Measurements from ENCODE around the gene AFF2. TPM values are rescaled to one million over a fixed set of nuclear protein-coding genes. Genes with fewer than 3 reads are reported as not detected.

The AFF2 gene
- total and polyA plus RNA-seq, 2 donors (not counting 3 experiments of a cell fraction or from before 2014, with no cell fraction given), result 0.03 to 0.07 TPM

DNA sequence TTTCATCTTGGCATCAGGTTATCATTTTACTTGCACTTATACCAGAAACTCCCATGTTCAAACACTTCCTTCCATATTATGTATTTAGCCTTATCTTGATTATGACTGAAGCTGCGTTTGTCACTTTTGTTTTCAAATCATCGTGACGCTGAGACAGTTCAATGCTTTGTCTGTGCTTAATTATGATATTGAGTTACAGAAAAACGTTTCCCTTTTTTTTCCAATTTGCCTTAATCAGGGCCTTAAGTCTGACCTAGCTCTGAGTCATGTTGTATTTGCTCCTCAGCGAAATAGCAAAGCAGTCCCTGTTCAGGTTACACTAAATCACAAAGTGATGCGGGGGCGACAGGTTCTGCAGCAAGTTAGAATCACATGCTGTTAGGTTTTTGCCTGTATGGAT lies 254.7 kb downstream of the AFF2 start:
- no peak overlapping the region for H3K4me3 ChIP-seq (replicated peaks in 1 of 3; ENCODE audit: insufficient read depth in 1 of 3, low read depth in 1 of 3, low read length in 3 of 3)
- H4K20me1 ChIP-seq (replicated peaks; ENCODE audit: control insufficient read depth, extremely low read depth, insufficient read depth, low read length), result no peaks in the 10 kb centered on the region
- H3K4me2 ChIP-seq (ENCODE audit: insufficient read depth, low read length), result no peak overlapping the region
- no peaks in the 10 kb centered on the region for H3K9me3 ChIP-seq (replicated peaks; ENCODE audit: control insufficient read depth, insufficient read depth, low read length)
- POLR2A ChIA-PET, result no interaction called here
- intact Hi-C loops (cut with micrococcal nuclease), result no loop called here
- dilution Hi-C loops (cut with MboI; ENCODE audit: extremely low pct_ligation_motif_present, low sequenced_read_pairs), result no loop called here
- H3K9ac ChIP-seq (replicated peaks; ENCODE audit: extremely low read depth, insufficient read depth, low read length), result no peak overlapping the region
- H3K79me2 ChIP-seq (ENCODE audit: control insufficient read depth, insufficient read depth, low read length), result no peaks in the 10 kb centered on the region
- no peaks in the 10 kb centered on the region for H3K36me3 ChIP-seq (ENCODE audit: control insufficient read depth in 2 of 2, extremely low read depth in 1 of 2, insufficient read depth in 2 of 2, low read length in 2 of 2)
- no peaks in the 10 kb centered on the region for H3K27me3 ChIP-seq (ENCODE audit: control insufficient read depth in 2 of 2, insufficient read depth in 2 of 2, low read length in 2 of 2)
- H3K9me1 ChIP-seq (replicated peaks; ENCODE audit: control insufficient read depth, extremely low read depth, insufficient read depth, low read length), result no peaks in the 10 kb centered on the region
- FAIRE-seq, result no peak
- H3K27ac ChIP-seq (ENCODE audit: insufficient read depth, low read depth, low read length), result no peak overlapping the region
- H2AFZ ChIP-seq (ENCODE audit: low read depth, low read length), result no peak overlapping the region
- DNase-seq (ENCODE audit: low read depth, low spot score), result no peak
- CTCF ChIA-PET, result no interaction called here
- H3K4me1 ChIP-seq (ENCODE audit: control insufficient read depth, extremely low read depth, insufficient read depth, low read length), result no peaks in the 10 kb centered on the region
- no TSS peak for BruUV-seq (replicated peaks)
- TF ChIP-seq EZH2 (IDR thresholded peaks at IDR 0.05; ENCODE audit: borderline replicate concordance, low read depth, low read length, severe bottlenecking) (no peak), POLR2A (IDR thresholded peaks at IDR 0.05; ENCODE audit: low read depth, low read length) (no peak), MYC (IDR thresholded peaks at IDR 0.05; ENCODE audit: low read depth, low read length) (no peak), POLR2AphosphoS5 (IDR thresholded peaks at IDR 0.05; ENCODE audit: insufficient read depth, low read depth, low read length) (no peak), GATA2 (IDR thresholded peaks at IDR 0.05; ENCODE audit: insufficient read depth, insufficient read length, low read depth, low read length) (no peak), FOS (IDR thresholded peaks at IDR 0.05; ENCODE audit: borderline replicate concordance, insufficient read depth, low read length) (no peak), JUN (IDR thresholded peaks at IDR 0.05; ENCODE audit: borderline replicate concordance, insufficient read depth, insufficient read length, low read depth) (no peak)
- TF ChIP-seq, protein P1, sequence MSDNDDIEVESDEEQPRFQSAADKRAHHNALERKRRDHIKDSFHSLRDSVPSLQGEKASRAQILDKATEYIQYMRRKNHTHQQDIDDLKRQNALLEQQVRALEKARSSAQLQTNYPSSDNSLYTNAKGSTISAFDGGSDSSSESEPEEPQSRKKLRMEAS (IDR thresholded peaks at IDR 0.05; ENCODE audit: insufficient read depth, insufficient read length), result no peak
- TF ChIP-seq, protein P2, sequence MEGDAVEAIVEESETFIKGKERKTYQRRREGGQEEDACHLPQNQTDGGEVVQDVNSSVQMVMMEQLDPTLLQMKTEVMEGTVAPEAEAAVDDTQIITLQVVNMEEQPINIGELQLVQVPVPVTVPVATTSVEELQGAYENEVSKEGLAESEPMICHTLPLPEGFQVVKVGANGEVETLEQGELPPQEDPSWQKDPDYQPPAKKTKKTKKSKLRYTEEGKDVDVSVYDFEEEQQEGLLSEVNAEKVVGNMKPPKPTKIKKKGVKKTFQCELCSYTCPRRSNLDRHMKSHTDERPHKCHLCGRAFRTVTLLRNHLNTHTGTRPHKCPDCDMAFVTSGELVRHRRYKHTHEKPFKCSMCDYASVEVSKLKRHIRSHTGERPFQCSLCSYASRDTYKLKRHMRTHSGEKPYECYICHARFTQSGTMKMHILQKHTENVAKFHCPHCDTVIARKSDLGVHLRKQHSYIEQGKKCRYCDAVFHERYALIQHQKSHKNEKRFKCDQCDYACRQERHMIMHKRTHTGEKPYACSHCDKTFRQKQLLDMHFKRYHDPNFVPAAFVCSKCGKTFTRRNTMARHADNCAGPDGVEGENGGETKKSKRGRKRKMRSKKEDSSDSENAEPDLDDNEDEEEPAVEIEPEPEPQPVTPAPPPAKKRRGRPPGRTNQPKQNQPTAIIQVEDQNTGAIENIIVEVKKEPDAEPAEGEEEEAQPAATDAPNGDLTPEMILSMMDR (IDR thresholded peaks at IDR 0.05; ENCODE audit: extremely low read depth in 1 of 2, insufficient read depth in 1 of 2, low read depth in 1 of 2, low read length in 2 of 2), result no peak

Data from endothelial cell of umbilical vein (primary cell).